ENCODE measurements around the gene SLCO4A1.

DNA sequence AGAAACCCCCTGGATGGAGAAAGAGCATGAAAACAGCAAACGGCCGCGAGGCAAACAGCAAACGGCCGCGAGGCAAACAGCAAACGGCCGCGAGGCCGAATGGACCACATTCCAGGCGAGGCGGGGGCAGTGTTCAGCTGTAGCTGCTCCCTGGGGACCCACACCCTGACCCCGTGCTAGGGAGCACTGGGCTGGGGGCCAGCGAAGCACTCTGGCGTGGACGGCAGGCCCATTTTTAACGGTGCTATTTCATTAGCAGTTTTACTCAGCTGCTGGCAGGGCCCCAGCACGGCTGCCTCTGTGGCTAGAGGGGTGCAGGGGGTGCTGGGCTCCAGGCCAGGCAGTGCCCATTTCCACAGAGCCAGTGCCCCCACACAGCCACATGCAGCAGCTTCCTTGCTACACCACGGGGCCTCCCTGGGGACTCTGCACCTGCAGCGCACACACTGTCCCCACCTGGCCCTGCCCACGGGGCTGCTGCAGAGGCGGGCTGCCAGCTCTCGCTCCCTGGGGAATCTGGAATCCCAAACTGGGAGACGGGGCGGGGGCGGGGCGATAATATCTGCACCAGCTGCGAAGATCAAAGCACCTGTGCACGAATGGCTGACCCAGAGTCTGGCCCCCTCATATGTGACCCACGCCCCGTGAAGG lies 35.6 kb upstream of the SLCO4A1 start:
- no peak for TF ChIP-seq ZBED1 (IDR thresholded peaks at IDR 0.05)
- no peak for TF ChIP-seq POLR2B (IDR thresholded peaks at IDR 0.05; ENCODE audit: low read depth, partially characterized antibody)
- no peak for TF ChIP-seq SRF (CRISPR knock-in tag; IDR thresholded peaks at IDR 0.05)
- no peak for TF ChIP-seq CTCF (IDR thresholded peaks at IDR 0.05 in 2 of 3, conservative IDR thresholded peaks at IDR 0.05 in 1 of 3; ENCODE audit: insufficient read depth in 2 of 3, low read depth in 1 of 3, low read length in 3 of 3)
- TF ChIP-seq SMC3 (conservative IDR thresholded peaks at IDR 0.05; ENCODE audit: insufficient read depth, low read depth, low read length): no peak
- no peak for TF ChIP-seq SPI1 (IDR thresholded peaks at IDR 0.05; ENCODE audit: borderline replicate concordance, low read depth, low read length)
- no peak for TF ChIP-seq RAD51 (IDR thresholded peaks at IDR 0.05; ENCODE audit: borderline replicate concordance, low read depth)

Data from K562 (cell line).